Heart right ventricle (tissue), 16 donors: ENCODE results near the gene FERMT2. TPM values are rescaled to one million over a fixed set of nuclear protein-coding genes. Genes with fewer than 3 reads are reported as not detected.

Experiments used
- ATAC-seq, 8 donors: fragments of 200-7000 bp; cut with Tn5 transposase; one replicate each; pipeline ENCODE4 v1.9.1; 2020; ENCODE audit warnings: mild to moderate bottlenecking in 8 of 8, moderate library complexity in 8 of 8, moderate number of reproducible peaks in 1 of 8
- DNase-seq, 2 donors: peaks; one replicate each; pipeline ENCODE4 v3.0.0-alpha.2; 2020
- H3K27ac ChIP-seq, 10 donors: fragments of 200-600 bp; sonication (generic) in 2 of 10; one replicate each; pipeline versions ENCODE4 v1.5.0 to v1.8.0; 2020 to 2022; ENCODE audit warnings: mild to moderate bottlenecking in 3 of 10
- H3K27me3 ChIP-seq, 7 donors: fragments of 200-600 bp; one replicate each; pipeline ENCODE4 v1.8.0; 2021 to 2022; ENCODE audit warnings: mild to moderate bottlenecking in 2 of 7
- H3K36me3 ChIP-seq, 9 donors: fragments of 200-600 bp; sonication (generic) in 1 of 9; one replicate each; pipeline versions ENCODE4 v1.5.0 to v1.8.0; 2020 to 2022; ENCODE audit warnings: mild to moderate bottlenecking in 2 of 9
- H3K4me1 ChIP-seq, 9 donors: fragments of 200-600 bp; sonication (generic) in 1 of 9; one replicate each; pipeline versions ENCODE4 v1.5.0 to v1.8.0; 2020 to 2022; ENCODE audit warnings: mild to moderate bottlenecking in 4 of 9
- H3K4me3 ChIP-seq, 10 donors: fragments of 200-600 bp; sonication (generic) in 2 of 10; one replicate each; pipeline versions ENCODE4 v1.5.0 to v1.8.0; 2020 to 2022; ENCODE audit warnings: mild to moderate bottlenecking in 7 of 10, moderate library complexity in 2 of 10
- H3K9me3 ChIP-seq, 11 donors: fragments of 200-600 bp in 10 of 11; sonication (generic) in 2 of 11; one replicate each; pipeline versions ENCODE4 v1.5.0 to v1.8.0; 2013 to 2022; ENCODE audit warnings: mild to moderate bottlenecking in 2 of 11, control low read depth in 1 of 11, moderate library complexity in 1 of 11
- CTCF ChIP-seq, 9 donors: fragments of 200-600 bp; sonication (generic) in 2 of 9; IDR thresholded peaks; one replicate each; pipeline versions ENCODE4 v1.5.0 to v1.8.0; 2021 to 2022; ENCODE audit warnings: antibody characterized with exemption in 9 of 9, mild to moderate bottlenecking in 5 of 9, moderate library complexity in 1 of 9
- WGBS, 2 donors: extraction: QIAGEN DNeasy Blood & Tissue Kit; methylation state at CpG; one replicate each; pipeline ENCODE4 v1.1.7; 2013; ENCODE audit warnings: inconsistent platforms in 1 of 2; 5-methylcytosine and 5-hydroxymethylcytosine counted together
- intact Hi-C, 10 donors: fragments of 100-400 bp; cut with DNase I; formaldehyde crosslinking; loops; one replicate each; pipeline versions ENCODE4 v1.11.1 to v1.14.2; 2022
- polyA plus RNA-seq, 2 donors: library from polyadenylated mRNA; stranded (reverse); fragments of 200-250 nt; gene quantifications; one replicate each; pipeline ENCODE4 v1.2.3, GENCODE V29; 2013
- total RNA-seq, 10 donors: library from RNA; stranded (reverse); fragmentation: NEBNext Ultra II Directional in 3 of 10; extraction: Animal tissue kit (Norgen Biotek cat#: 25700) in 3 of 10; gene quantifications; one replicate each; pipeline versions ENCODE4 v1.2.1 to v1.2.4, GENCODE V29; 2021 to 2023
- donor health status: Arrhythmogenic right ventricular cardiomyopathy.
- donor health status: ischemic (EF 13 %, LVEDD 7.1; RV severe dilation, severe dysfunction).
- donor health status: healthy with polysubstance abuse.
- donor health status: DM: no; HTN: yes; CAD: no.
- donor health status: DM: no; HTN: no; CAD: no.
- donor health status: ischemic (EF 25% LVEDD 6.9; RV normal size, moderate dysfunction).
- donor health status: ischemic (EF 25% LVEDD 5.7; RV mildly dilated, moderate dysfunction).
- donor health status: healthy.
- donor health status: DM: yes; HTN: yes; CAD: no.
- donor health status: Ischemic cardiomyopathy.
- donor health status: ischemic (EF 35%, LVEDD 5.7; RV mildly dilated, moderate dysfunction).
- donor health status: nonischemic (EF 11% LVEDD 7.7; RV severe dilation, severe dysfunction).
- donor health status: DM: yes; HTN: yes; CAD: no.
- donor health status: PGD.
- donor health status: ischemic (EF 29% LVEDD 5.4; RV normal size, mild dysfunction).
- donor health status: nonischemic (EF 23%, LVEDD 6.1; RV moderate dilation, normal function).

Gene FERMT2
- total and polyA plus RNA-seq, 12 donors, result 45.7 to 175 (median 111) TPM

- DNase-seq (no peak), ATAC-seq (no peak)
- H3K36me3 ChIP-seq, result no peaks in the 10 kb centered on the region
- no peak overlapping the region for H3K27ac ChIP-seq
- no peaks in the 10 kb centered on the region for H3K27me3 ChIP-seq
- H3K4me1 ChIP-seq, result no peaks in the 10 kb centered on the region
- WGBS, 2 donors, result 94 to 95% methylated on average over 5 of the region's 5 CpGs
- H3K4me3 ChIP-seq, result no peak overlapping the region
- H3K9me3 ChIP-seq, result no peaks in the 10 kb centered on the region
- intact Hi-C loops, result no loop called here
- no peak for TF ChIP-seq CTCF (IDR thresholded peaks at IDR 0.05)
Measured at GRCh38 chr14:52833891-52834290, 117.0 kb downstream of the FERMT2 start.

GRCh38 chr14:52829527-52830185 is 121.2 kb downstream of the FERMT2 start:
- no peak overlapping the region for H3K4me3 ChIP-seq
- ATAC-seq (no peak), DNase-seq (no peak)
- no peaks in the 10 kb centered on the region for H3K27me3 ChIP-seq
- H3K27ac ChIP-seq, result no peak overlapping the region
- intact Hi-C loops, result loop anchor here in 6 of 10 donors (5.0 to 10.0 kb wide), 5 partner anchors 223 to 475 kb away; no protein-coding TSS in a partner anchor
- TF ChIP-seq CTCF (IDR thresholded peaks at IDR 0.05), result no peak
- no peaks in the 10 kb centered on the region for H3K9me3 ChIP-seq
- peaks cover 0 to under 1% (median 0%) of the 10 kb centered on the region in 9 donors for H3K4me1 ChIP-seq
- H3K36me3 ChIP-seq, result no peaks in the 10 kb centered on the region
- WGBS, 2 donors, result 90 to 91% methylated on average over 7 of the region's 7 CpGs

GRCh38 chr14:52827426-52827825 is 123.4 kb downstream of the FERMT2 start:
- H3K9me3 ChIP-seq, result no peaks in the 10 kb centered on the region
- no peak for ATAC-seq
- no peaks in the 10 kb centered on the region for H3K27me3 ChIP-seq
- no peak for DNase-seq
- H3K4me1 ChIP-seq, result peaks cover 0 to 9% (median 0%) of the 10 kb centered on the region in 9 donors
- TF ChIP-seq CTCF (IDR thresholded peaks at IDR 0.05), result no peak
- no peak overlapping the region for H3K4me3 ChIP-seq
- intact Hi-C loops, result loop anchor here in 6 of 10 donors (2.0 to 10.0 kb wide), 6 partner anchors 133 to 477 kb away; no protein-coding TSS in a partner anchor
- no peaks in the 10 kb centered on the region for H3K36me3 ChIP-seq
- H3K27ac ChIP-seq, result no peak overlapping the region

- no peak for DNase-seq
- H3K27me3 ChIP-seq, result no peaks in the 10 kb centered on the region
- H3K27ac ChIP-seq, result no peak overlapping the region
- no peak overlapping the region for H3K4me3 ChIP-seq
- intact Hi-C loops, result loop anchor here in 8 of 10 donors (1.0 to 10.0 kb wide), 8 partner anchors 136 to 480 kb away; no protein-coding TSS in a partner anchor
- peaks cover 0 to 9% (median 0%) of the 10 kb centered on the region in 9 donors for H3K4me1 ChIP-seq
- TF ChIP-seq CTCF (IDR thresholded peaks at IDR 0.05), result no peak
- 52 to 54% methylated on average over 4 of the region's 4 CpGs for WGBS, 2 donors
- no peak for ATAC-seq
- H3K36me3 ChIP-seq, result no peaks in the 10 kb centered on the region
- no peaks in the 10 kb centered on the region for H3K9me3 ChIP-seq
Measured at GRCh38 chr14:52825085-52825484, 125.8 kb downstream of the FERMT2 start.
